Measurements from ENCODE around the gene COG5.

Gene COG5

GRCh38 chr7:107530751-107531150, 33.0 kb downstream of the COG5 start:
- in situ Hi-C loops (cut with MboI; ENCODE audit: low pct_unique_long_range_greater_than_20kb, low sequenced_read_pairs): no loop called here
- no peak for DNase-seq

- in situ Hi-C loops (cut with MboI; ENCODE audit: low pct_unique_long_range_greater_than_20kb, low sequenced_read_pairs): no loop called here
- no peak for DNase-seq
Observed at GRCh38 chr7:107528461-107528860, 35.3 kb downstream of the COG5 start.

- no peak for DNase-seq
Observed at GRCh38 chr7:107527196-107527595, 36.5 kb downstream of the COG5 start.

GRCh38 chr7:107526672-107527071, 37.0 kb downstream of the COG5 start:
- in situ Hi-C loops (cut with MboI; ENCODE audit: low pct_unique_long_range_greater_than_20kb, low sequenced_read_pairs): no loop called here

More at GRCh38 chr7:107527196-107527595, 36.5 kb downstream of the COG5 start:
- in situ Hi-C loops (cut with MboI; ENCODE audit: low pct_unique_long_range_greater_than_20kb, low sequenced_read_pairs): no loop called here

GRCh38 chr7:107506674-107507339, 56.9 kb downstream of the COG5 start:
- peak; percentile 75 for DNase-seq
- in situ Hi-C loops (cut with MboI; ENCODE audit: low pct_unique_long_range_greater_than_20kb, low sequenced_read_pairs): no loop called here

More at GRCh38 chr7:107526672-107527071, 37.0 kb downstream of the COG5 start:
- DNase-seq: no peak

GRCh38 chr7:107505997-107506673, 57.6 kb downstream of the COG5 start:
- no peak for DNase-seq
- in situ Hi-C loops (cut with MboI; ENCODE audit: low pct_unique_long_range_greater_than_20kb, low sequenced_read_pairs): no loop called here

- in situ Hi-C loops (cut with MboI; ENCODE audit: low pct_unique_long_range_greater_than_20kb, low sequenced_read_pairs): no loop called here
- DNase-seq: no peak
Observed at GRCh38 chr7:107505362-107505761, 58.4 kb downstream of the COG5 start.

- in situ Hi-C loops (cut with MboI; ENCODE audit: low pct_unique_long_range_greater_than_20kb, low sequenced_read_pairs): no loop called here
- no peak for DNase-seq
Observed at GRCh38 chr7:107503687-107504086, 60.0 kb downstream of the COG5 start.

GRCh38 chr7:107502797-107503196, 60.9 kb downstream of the COG5 start:
- in situ Hi-C loops (cut with MboI; ENCODE audit: low pct_unique_long_range_greater_than_20kb, low sequenced_read_pairs): no loop called here
- DNase-seq: no peak

- DNase-seq: no peak
- in situ Hi-C loops (cut with MboI; ENCODE audit: low pct_unique_long_range_greater_than_20kb, low sequenced_read_pairs): no loop called here
Observed at GRCh38 chr7:107502154-107502553, 61.6 kb downstream of the COG5 start.

GRCh38 chr7:107501593-107501992, 62.1 kb downstream of the COG5 start:
- peak; percentile 47 for DNase-seq
- in situ Hi-C loops (cut with MboI; ENCODE audit: low pct_unique_long_range_greater_than_20kb, low sequenced_read_pairs): no loop called here

GRCh38 chr7:107499731-107500130, 64.0 kb downstream of the COG5 start:
- in situ Hi-C loops (cut with MboI; ENCODE audit: low pct_unique_long_range_greater_than_20kb, low sequenced_read_pairs): no loop called here
- no peak for DNase-seq

GRCh38 chr7:107495516-107495915, 68.2 kb downstream of the COG5 start:
- in situ Hi-C loops (cut with MboI; ENCODE audit: low pct_unique_long_range_greater_than_20kb, low sequenced_read_pairs): no loop called here
- DNase-seq: no peak

- in situ Hi-C loops (cut with MboI; ENCODE audit: low pct_unique_long_range_greater_than_20kb, low sequenced_read_pairs): no loop called here
- DNase-seq: no peak
Observed at GRCh38 chr7:107494884-107495283, 68.8 kb downstream of the COG5 start.

GRCh38 chr7:107494315-107494751, 69.4 kb downstream of the COG5 start:
- in situ Hi-C loops (cut with MboI; ENCODE audit: low pct_unique_long_range_greater_than_20kb, low sequenced_read_pairs): no loop called here
- DNase-seq: no peak

- in situ Hi-C loops (cut with MboI; ENCODE audit: low pct_unique_long_range_greater_than_20kb, low sequenced_read_pairs): no loop called here
- DNase-seq: no peak
Observed at GRCh38 chr7:107492875-107493274, 70.8 kb downstream of the COG5 start.

- in situ Hi-C loops (cut with MboI; ENCODE audit: low pct_unique_long_range_greater_than_20kb, low sequenced_read_pairs): no loop called here
- no peak for DNase-seq
Observed at GRCh38 chr7:107486041-107486440, 77.7 kb downstream of the COG5 start.

GRCh38 chr7:107482571-107482970, 81.1 kb downstream of the COG5 start:
- in situ Hi-C loops (cut with MboI; ENCODE audit: low pct_unique_long_range_greater_than_20kb, low sequenced_read_pairs): no loop called here
- DNase-seq: no peak

GRCh38 chr7:107480932-107481331, 82.8 kb downstream of the COG5 start:
- no peak for DNase-seq
- in situ Hi-C loops (cut with MboI; ENCODE audit: low pct_unique_long_range_greater_than_20kb, low sequenced_read_pairs): no loop called here

- no peak for DNase-seq
- in situ Hi-C loops (cut with MboI; ENCODE audit: low pct_unique_long_range_greater_than_20kb, low sequenced_read_pairs): no loop called here
Observed at GRCh38 chr7:107479303-107479702, 84.4 kb downstream of the COG5 start.

- DNase-seq: no peak
- in situ Hi-C loops (cut with MboI; ENCODE audit: low pct_unique_long_range_greater_than_20kb, low sequenced_read_pairs): no loop called here
Observed at GRCh38 chr7:107474104-107474521, 89.6 kb downstream of the COG5 start.

Data from KBM-7 (cell line).